CD4-positive, alpha-beta T cell treated with Interleukin-1 beta for 1 hour (primary cell): ENCODE data around the gene EPG5.

Source experiments
- DNase-seq, 2 donors: peaks; one replicate each; pipeline ENCODE4 v3.0.0-alpha.2; 2020 to 2022

Gene EPG5

GRCh38 chr18:45916302-45916701 lies 50.8 kb downstream of the EPG5 start:
- no peak for DNase-seq

GRCh38 chr18:45913276-45913675 lies 53.9 kb downstream of the EPG5 start:
- DNase-seq: no peak

- DNase-seq: peak; percentile 55 to 70
These were observed 56.6 kb downstream of the EPG5 start for GRCh38 chr18:45910405-45911023.

- no peak for DNase-seq
These were observed 65.4 kb downstream of the EPG5 start for GRCh38 chr18:45901654-45902210.

GRCh38 chr18:45900623-45901022 lies 66.5 kb downstream of the EPG5 start:
- DNase-seq: no peak

- no peak for DNase-seq
These were observed 70.1 kb downstream of the EPG5 start for GRCh38 chr18:45896991-45897390.

GRCh38 chr18:45896452-45896851 lies 70.7 kb downstream of the EPG5 start:
- no peak for DNase-seq

GRCh38 chr18:45895339-45895738 lies 71.8 kb downstream of the EPG5 start:
- DNase-seq: no peak

- DNase-seq: no peak
These were observed 72.3 kb downstream of the EPG5 start for GRCh38 chr18:45894818-45895217.

- no peak for DNase-seq
These were observed 75.3 kb downstream of the EPG5 start for GRCh38 chr18:45891806-45892205.

GRCh38 chr18:45890606-45891005 lies 76.5 kb downstream of the EPG5 start:
- peak in 1 of 2 donors; percentile 42 for DNase-seq

GRCh38 chr18:45889419-45890064 lies 77.6 kb downstream of the EPG5 start:
- DNase-seq: no peak

- no peak for DNase-seq
These were observed 79.5 kb downstream of the EPG5 start for GRCh38 chr18:45887585-45887984.

GRCh38 chr18:45880876-45881558 lies 86.1 kb downstream of the EPG5 start:
- no peak for DNase-seq

- peak; percentile 60 to 71 for DNase-seq
These were observed 87.2 kb downstream of the EPG5 start for GRCh38 chr18:45879681-45880655.

- no peak for DNase-seq
These were observed 89.7 kb downstream of the EPG5 start for GRCh38 chr18:45877403-45877802.

- DNase-seq: no peak
These were observed 91.0 kb downstream of the EPG5 start for GRCh38 chr18:45876161-45876560.

- peak; percentile 42 to 59 for DNase-seq
These were observed 92.5 kb downstream of the EPG5 start for GRCh38 chr18:45874491-45875184.

- DNase-seq: no peak
These were observed 95.6 kb downstream of the EPG5 start for GRCh38 chr18:45871431-45872084.

GRCh38 chr18:45870419-45870818 lies 96.7 kb downstream of the EPG5 start:
- no peak for DNase-seq

GRCh38 chr18:45865466-45865865 lies 101.7 kb downstream of the EPG5 start:
- DNase-seq: no peak

GRCh38 chr18:45864081-45864480 lies 103.0 kb downstream of the EPG5 start:
- no peak for DNase-seq
